NCI-H1694 (cell line): ENCODE measurements around the gene CRELD1.
A peak's percentile ranks its signal among the peaks of the same experiment; 100 is the strongest.
"Not testable (repeated sequence)": the region's sequence is repeated elsewhere in the genome, so short reads cannot be mapped to it uniquely, and the experiment has no call there.

Experiments
- DNase-seq: peaks from one replicate; lab custom pipeline; 2025; lab: John Stamatoyannopoulos, UW

CRELD1 gene

DNA sequence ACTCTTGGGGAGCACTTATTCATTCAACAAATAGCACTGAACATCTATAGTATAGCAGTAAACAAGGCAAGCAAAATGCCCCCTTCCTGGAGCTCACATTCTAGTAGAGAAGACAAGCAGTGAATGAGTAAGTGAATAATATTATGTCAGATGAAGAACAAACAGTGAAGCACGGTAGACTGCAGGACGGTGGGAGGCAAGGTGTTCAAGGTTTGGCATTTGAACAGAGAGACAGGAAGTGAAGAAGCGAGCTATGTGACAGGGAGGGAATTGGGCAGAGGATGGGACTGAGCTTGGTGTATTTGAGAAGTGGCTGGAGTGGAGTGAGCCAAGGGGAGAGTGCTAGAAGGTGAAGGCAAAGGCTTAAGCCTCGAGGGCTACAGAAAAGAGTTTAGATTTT is 1.4 kb downstream of the CRELD1 start:
- no peak for DNase-seq

DNA sequence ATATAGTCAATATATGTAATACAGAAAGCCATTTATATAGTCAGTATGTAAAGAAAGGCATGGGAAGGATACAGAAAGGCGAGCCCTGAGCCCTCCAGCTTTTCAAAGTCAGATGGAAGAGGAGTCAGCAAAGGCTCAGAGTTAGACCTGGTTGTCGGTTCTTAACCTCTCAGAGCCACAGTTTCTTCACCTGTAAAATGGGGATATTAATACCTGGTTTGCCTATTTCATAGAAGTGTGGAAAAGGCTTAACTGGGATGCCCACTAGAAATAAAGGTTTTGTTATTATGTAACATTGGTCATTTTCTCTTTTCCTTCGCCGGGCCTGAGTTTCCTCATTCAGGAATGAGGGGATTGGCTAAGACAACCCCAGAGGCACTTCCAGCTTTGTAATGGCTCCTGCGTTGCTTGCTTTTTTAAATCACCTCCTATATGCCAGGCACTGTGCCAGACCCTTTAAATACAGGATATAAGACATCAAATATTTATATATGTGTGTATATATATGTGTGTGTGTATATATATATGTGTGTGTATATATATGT is 2.4 kb downstream of the CRELD1 start:
- DNase-seq: no peak

DNA sequence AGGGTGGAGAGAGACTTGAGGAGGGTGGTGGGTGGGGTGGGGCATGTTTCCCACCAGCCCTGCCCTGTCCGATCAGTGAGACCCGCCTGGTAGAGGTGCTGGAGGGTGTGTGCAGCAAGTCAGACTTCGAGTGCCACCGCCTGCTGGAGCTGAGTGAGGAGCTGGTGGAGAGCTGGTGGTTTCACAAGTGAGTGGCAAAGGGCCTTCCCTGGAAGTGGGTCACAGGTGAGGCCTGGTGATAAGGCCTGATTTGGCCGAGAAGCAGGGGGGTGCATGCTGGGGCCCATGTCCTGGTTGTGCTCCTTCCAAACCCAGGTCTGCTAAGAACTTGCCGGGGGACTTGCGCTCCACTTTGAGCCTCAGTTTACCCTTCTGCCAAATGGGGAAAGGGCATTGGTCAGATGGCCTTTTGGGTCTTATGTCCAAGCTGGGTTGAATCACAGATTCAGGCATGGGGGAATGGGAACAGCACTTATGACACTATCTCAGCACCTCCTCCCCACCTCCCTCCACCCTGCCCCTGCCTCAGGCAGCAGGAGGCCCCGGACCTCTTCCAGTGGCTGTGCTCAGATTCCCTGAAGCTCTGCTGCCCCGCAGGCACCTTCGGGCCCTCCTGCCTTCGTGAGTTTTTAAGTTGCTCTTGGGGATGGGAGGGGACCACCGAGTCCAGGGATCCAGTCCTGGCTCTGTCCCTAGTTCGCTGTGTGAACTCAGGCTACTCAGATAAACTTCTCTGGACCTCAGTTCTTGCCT is 4.0 kb downstream of the CRELD1 start:
- no peak for DNase-seq

DNA sequence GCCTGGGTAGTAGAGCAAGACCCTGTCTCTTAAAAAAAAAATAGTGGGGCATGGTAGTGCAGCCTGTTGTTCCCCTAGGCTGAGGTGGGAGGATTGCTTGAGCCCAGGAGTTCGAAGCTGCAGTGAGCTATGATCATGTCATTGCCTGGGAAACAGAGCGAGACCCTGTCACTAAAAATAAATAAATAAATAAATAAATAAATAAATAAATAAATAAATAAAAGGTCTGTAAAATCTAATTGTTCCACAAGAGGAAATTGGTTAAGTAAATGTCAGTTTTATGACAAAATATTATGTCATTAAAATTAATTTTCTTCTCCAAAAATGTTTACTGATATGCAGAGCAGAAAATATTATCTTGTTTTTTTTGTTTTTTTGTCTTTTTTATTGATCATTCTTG is 5.3 kb downstream of the CRELD1 start:
- no peak for DNase-seq

DNA sequence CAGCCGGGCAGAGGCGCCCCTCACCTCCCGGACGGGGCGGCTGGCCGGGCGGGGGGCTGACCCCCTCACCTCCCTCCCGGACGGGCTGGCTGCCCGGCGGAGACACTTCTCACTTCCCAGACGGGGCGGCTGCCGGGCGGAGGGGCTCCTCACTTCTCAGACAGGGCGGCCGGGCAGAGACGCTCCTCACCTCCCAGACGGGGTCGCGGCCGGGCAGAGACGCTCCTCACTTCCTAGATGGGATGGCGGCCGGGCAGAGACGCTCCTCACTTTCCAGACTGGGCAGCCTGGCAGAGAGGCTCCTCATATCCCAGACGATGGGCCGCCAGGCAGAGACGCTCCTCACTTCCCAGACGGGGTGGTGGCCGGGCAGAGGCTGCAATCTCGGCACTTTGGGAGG is 6.3 kb downstream of the CRELD1 start:
- not testable (repeated sequence) for DNase-seq

DNA sequence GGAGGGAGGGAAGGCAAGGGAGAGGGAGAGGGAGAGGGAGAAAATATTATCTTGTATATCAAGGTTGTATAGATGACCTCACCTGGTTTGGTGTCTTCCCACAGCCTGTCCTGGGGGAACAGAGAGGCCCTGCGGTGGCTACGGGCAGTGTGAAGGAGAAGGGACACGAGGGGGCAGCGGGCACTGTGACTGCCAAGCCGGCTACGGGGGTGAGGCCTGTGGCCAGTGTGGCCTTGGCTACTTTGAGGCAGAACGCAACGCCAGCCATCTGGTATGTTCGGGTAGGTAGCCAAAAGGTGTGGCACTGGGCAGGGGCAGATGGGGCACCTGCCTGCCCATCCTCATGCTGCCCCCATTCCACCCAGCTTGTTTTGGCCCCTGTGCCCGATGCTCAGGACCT is 7.1 kb downstream of the CRELD1 start:
- DNase-seq: no peak

DNA sequence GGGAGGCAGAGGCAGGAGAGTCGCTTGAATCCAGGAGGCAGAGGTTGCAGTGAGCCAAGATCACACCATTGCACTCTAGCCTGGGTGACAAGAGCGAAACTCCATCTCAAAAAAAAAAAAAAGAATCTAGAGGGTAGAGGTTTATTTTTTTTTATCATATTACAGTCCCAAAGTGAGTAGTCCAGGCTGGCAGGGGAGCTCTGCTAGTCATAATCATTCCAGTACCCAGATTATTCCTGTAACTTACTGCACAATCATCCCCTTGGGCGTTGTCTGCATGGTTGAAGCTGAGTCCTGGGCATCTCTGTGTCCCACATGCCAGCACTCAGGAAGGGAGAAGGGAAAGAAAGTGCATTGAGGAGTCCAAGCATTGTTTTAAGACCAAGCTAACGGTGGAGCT is 8.5 kb downstream of the CRELD1 start:
- DNase-seq: no peak

DNA sequence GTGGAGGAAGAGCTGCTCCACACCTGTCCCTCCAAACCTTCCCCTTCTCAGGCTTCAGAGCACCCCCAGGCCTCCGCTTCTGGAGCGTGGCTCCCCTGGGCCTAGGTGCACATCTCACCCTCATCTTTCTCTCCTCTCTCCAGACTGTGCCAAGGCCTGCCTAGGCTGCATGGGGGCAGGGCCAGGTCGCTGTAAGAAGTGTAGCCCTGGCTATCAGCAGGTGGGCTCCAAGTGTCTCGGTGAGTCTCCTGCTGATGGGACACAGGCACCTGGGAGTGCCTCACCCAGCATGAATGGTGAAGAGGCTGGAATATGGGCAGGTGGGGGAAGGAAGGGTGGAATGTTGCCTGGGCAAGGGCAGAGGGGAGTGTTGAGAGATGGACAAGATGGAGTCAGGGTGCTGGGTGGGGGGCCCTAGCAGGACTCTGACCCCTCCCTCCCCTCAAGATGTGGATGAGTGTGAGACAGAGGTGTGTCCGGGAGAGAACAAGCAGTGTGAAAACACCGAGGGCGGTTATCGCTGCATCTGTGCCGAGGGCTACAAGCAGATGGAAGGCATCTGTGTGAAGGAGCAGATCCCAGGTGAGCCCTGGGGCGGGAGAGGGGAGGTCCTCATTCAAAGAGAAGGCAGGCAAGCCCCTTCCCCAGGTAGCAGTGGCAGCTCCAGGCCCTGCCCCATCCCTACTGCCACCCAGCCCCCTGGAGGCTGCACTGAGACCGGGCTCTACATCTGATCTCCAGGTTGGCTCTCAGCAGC is 9.5 kb downstream of the CRELD1 start:
- DNase-seq: no peak

DNA sequence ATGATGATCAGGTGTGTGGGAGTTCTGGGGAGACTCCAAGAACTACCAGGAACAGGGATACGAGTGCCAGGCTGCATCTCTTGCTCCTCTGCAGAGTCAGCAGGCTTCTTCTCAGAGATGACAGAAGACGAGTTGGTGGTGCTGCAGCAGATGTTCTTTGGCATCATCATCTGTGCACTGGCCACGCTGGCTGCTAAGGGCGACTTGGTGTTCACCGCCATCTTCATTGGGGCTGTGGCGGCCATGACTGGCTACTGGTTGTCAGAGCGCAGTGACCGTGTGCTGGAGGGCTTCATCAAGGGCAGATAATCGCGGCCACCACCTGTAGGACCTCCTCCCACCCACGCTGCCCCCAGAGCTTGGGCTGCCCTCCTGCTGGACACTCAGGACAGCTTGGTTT is 10.6 kb downstream of the CRELD1 start:
- no peak for DNase-seq

DNA sequence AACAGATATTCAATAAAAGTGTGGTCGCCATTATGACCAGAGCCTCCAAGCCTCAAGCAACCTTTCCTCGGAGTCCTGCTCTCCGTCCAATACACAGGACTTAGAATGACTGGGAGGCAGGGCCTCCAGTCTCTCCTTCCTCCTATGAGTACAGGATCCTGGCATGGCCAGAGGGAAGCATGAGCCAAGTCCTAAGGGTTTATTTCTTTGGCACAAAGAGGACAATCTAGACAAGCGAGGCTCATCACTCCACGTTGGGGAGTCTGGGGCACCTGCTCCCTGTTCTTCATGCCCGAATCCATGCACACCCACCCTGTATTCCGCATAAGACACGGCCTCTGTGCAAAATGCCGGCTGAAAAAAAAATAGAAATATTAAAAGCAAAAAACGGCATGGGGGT is 11.7 kb downstream of the CRELD1 start:
- no peak for DNase-seq

DNA sequence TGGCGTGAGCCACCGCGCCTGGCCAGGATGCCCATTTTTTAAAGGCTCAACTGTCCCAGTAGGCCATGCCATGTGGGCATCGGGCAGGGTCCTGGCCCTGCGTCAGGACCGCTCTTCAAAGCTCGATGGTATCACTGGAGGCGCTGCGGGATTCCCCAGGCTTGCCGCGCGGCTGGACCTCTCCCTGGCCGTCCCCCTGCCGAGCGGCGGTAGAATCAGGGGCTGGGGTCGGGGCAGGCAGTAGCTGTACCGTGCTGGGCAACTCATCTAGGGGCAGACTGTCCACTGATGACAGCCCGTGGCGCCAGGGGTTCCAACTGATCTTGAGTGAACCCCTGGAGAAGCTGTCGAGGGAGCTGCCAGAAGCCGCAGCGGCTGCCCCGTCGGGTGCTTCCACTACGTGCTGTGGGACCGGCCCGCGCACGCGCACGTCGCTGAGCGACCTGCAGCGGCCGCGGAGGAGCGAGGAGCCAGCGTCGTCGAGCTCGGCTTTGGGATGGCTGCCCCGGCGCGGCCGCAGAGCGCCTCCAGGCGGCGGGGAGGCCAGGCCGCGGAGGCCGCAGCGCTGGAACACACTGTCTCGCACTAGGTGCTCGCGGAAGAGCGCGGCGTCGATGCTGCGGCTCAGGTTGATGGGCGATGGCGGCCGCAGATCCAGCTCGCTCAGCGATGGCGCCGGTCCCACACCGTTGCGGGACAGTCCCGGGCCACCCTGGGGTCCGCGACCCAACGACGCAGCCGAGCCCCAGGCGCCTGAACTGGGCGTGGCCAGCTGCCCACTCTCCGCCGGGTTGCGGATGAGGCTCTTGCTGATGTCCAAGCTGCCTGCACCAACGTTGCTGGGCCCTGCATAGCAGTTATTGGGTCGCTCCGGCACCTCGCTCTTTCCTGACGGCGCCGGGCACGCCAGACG is 12.7 kb downstream of the CRELD1 start:
- DNase-seq: peak; percentile 19

DNA sequence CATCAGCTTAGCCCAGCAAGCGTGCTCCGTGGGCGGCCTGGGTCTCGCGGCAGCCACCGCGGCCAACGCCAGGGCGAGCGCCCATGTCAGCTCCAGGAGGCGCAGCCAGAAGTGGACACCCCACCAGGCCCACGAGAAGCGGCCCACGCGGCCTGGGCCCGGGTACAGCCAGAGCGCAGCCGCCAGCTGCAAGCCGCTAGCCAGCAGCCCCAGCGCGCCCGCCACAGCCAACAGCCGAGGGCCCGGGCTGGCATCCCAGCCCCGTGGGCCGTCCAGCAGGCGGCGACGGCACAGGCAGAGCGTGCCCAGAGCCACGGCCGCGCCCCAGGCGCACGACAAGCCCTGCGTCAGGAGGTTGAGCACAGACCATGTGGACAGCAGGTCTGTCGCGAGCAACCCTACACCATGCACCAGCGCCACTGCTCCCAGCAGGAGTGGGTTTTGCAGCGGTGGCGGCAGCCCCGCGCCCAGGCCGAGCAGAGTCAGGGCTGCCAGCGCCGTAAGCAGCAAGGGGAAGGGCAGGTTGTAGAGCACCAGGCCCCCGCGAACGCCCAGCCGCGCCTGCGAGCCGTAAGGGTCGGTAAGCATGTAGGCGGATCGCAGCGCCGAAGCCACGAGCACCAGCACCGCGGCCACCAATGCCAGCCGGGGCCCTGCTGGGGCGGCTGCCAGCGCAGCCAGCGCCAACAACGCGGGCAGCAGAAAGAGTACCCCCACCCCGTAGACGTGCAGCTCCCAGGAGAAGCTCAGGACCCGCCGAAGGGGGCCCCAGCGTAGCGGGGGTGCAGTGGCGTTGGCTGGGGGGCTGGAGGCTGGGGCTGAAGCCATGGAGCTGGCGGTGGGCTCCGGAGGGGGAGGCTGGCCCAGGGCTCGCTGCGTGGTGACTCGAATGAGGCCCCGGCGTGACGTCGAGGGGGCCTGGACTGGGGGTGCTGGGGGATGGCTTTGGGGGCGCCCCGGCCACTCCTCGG is 13.7 kb downstream of the CRELD1 start:
- no peak for DNase-seq

DNA sequence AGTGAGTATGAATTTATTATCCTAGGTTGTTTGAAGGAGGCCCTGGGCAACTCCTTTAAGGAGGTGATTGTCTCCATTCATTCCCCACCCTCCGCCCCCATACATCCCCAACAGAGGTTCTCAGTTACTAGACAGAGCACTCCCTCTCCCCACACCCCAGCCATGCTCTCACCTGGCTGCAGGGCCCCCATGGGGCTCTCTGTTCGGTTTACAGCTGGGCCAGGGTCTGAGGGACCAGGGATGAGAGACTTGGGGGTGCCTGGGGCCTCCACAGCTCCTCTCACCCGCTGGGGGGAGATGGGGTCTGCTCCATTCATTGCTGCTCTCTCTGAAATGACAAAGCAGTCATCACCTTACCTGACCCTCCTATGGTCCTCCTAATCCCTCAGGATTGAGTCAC is 15.0 kb downstream of the CRELD1 start:
- no peak for DNase-seq

DNA sequence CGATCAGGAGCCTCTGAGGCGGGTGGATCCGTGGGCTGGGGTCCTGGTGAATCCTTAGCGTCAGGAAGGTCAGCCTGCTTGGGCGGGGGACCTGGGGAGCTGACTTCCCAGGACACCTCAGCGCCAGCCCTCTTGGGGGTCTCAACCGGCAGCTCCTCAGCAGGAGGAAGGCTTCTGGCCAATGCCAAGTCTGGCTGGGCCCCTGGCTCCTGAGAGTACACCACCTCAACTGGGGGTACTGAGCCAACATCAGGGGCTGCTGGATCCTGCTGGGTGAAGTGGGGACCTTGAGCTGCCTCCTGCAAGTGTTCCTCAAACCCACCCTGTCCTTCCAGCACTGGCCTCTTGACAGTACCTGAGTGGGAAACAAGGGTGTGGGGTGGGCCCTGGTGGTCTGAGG is 15.5 kb downstream of the CRELD1 start:
- no peak for DNase-seq

DNA sequence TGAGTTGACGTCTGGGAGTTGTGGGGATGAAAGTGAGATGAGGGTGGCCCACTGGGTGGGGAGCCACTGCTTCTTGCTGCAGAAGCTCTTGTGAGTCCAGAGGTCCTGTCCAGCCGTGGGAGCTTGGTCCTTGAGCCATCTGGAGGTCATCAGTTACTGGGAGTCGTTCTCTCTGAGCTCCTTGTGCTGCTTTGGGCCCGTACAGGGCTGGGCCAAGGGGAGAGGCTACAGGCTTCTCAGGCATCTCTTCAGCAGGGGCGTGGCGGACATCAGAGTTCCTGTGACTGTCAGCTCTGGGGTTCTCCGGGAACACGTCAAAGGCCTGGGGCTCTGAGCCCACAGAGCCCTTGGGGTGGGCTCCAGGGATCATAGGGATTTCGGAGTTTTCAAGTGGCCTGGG is 16.0 kb downstream of the CRELD1 start:
- DNase-seq: no peak

DNA sequence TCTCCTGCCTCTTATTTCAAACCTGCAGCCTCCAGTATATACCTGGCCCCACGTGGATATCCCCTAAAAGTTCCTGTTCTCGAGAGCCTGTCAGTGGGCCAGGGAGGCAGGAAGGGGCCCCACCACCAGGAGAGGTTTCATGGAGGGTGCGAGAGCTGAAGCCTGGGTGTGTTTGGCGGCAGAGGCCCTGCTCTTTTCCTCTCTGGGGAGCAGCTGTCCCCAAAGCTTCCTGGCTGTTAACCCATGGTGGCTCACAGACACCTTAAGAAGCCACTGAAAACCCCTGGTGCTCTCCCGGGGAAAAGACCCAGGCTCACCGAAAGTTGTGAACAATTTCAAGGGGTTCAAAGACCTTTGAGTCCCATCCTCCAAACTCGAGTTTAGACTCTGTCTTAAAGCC is 17.5 kb downstream of the CRELD1 start:
- no peak for DNase-seq

DNA sequence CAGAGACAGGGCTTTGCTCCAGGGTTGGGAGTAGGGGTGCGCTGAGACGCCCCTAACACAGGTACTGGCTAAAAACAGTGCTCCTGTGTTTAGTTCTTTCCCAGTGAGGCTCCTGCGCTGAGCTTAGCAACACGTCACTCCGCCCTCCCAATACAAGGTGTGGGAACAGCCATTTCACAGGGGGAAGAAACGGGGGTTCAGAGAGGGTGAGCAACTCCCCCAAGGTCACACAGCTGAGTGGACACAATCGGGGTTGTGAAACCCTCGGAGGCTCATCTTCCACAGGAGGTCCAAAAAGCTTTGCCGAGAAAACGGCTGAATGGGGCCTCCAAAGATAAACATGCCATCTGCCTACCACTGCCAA is 17.9 kb downstream of the CRELD1 start:
- no peak for DNase-seq

DNA sequence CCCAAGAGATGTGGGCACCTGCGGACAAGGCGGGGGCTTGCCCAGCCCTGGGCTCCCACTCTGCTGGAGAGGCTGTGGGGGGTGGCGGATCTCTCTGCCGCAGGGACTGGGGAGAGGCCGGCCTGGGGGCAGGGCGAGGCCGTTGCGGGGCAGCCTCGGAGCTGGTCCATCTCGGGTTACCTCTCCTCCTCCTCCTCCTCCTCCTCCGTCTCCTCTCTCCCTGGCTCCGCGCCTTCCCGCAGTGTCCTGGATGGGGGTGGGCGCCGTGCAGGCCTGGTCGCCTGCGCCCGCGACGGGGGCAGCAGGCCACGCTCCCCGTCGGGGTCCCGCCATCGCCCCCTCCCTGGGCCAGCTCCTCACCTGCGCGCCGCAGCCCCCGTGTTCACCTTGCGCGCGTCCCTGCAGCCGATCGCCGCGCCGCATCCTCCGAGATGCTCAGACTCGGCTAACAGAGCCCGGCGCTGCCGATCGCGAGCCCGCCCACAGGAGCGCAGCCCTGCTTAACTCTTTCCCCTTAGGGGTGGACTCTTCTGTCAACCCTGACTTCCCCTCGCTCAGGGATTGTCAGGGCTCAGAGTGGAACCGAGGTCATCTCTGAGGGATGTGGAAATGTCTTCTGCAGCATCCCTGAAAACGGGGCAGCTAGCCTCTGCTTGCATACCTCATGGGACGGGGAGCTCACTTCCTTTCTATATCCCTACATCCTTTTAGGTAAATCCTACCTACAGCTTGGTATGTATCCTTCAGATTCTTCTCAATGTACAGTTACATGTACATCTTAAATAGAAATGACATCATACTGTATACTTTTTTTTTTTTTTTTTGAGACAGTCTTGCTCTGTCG is 18.6 kb downstream of the CRELD1 start, which contains the start of gene PRRT3:
Gene PRRT3, minus strand, starts transcription at position 447 of the 844 bp plus-strand sequence. CDS start 2,293 bp downstream, outside the sequence.
- no peak for DNase-seq

DNA sequence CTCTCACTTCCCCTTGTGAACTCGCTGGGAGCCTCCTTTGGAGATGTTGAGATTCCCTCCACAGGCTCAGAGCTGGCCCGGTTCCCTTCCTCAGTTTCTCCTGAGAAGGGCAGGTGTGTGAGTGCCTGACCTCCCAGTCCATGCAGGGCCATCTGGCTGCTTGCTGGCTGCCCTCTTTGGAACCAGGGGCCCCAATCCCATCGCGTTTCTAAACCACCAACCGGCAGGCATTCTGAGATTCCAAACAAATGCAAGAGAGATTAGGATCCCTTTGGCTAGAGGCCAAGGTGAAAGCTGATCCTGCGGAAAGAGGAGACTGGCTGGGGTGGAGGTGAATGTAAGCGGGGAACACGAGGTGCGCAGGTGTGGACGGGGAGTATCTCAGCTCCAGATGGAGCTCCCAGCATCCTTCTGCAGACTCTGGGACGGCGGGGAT is 21.5 kb downstream of the CRELD1 start:
- no peak for DNase-seq
